ENCODE measurements around the gene SLC2A4.
"Not testable (repeated sequence)": the region's sequence is repeated elsewhere in the genome, so short reads cannot be mapped to it uniquely, and the experiment has no call there.

SLC2A4 gene

DNA sequence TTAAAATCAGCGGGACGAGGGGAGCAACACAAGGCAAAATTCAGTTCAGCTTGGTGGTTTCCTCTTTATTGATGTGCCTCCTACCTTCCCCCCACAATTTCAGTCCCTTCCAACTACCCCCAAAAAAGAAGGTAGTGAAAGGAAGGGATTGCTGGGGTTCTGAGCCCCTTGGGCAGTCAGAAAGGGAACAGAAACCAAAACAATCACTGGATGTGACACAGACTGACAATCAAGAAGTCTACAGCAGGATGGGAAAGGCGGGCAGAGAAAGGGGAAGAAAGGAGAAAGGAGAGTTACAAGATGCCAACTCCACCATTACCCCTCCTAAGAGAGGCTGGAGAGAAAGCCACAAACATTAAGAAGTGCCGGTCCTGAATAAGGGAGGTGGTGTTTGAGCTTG, 41.1 kb upstream of the SLC2A4 start:
- H3K36me3 ChIP-seq: peaks cover 25% of the 10 kb centered on the region
- no peak for DNase-seq

DNA sequence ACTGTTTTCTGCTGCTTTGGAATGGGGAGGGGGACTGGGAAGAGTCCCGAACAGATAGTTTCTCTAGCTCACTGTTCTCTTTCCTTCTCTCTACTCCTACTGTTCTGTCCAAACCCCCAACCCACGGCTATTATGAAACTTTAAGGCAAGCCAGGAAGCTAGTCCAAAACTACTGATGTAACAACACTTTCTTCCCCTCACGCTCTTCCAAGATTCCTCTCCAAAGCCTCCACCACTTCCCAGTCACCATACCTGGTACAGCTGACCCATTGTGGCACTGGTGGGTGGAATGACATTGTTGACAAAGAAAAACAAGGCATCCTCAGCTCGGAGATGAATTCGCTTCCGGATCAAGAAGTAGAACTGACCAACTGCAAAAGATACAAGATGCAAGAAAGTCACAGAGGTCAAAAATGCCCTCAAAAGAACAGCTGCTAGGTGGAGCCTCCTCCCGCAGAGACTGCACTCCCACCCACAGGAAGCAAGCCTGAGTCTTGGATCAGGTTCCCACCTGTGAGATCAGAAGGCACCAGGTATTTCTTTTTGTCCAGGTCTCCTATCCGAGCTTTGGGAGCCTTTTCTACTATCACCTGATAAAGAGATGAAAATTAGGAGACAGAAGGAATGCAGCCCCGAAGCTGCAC, 40.3 kb upstream of the SLC2A4 start:
- peaks cover 18% of the 10 kb centered on the region for H3K36me3 ChIP-seq
- no peak for TF ChIP-seq CTCF (IDR thresholded peaks at IDR 0.05; ENCODE audit: low read depth, low read length)
- H3K4me1 ChIP-seq: no peaks in the 10 kb centered on the region
- no peak for DNase-seq
- H3K4me3 ChIP-seq (ENCODE audit: low read depth, low read length): peak overlapping the region; percentile 82
- no peaks in the 10 kb centered on the region for H3K9me3 ChIP-seq
- no peaks in the 10 kb centered on the region for H3K27me3 ChIP-seq

More for the DNA sequence above, 41.1 kb upstream of the SLC2A4 start:
- TF ChIP-seq CTCF (IDR thresholded peaks at IDR 0.05; ENCODE audit: low read depth, low read length): no peak
- no peaks in the 10 kb centered on the region for H3K9me3 ChIP-seq
- H3K4me3 ChIP-seq (ENCODE audit: low read depth, low read length): peak overlapping the region; percentile 82
- H3K27me3 ChIP-seq: no peaks in the 10 kb centered on the region
- no peaks in the 10 kb centered on the region for H3K4me1 ChIP-seq

DNA sequence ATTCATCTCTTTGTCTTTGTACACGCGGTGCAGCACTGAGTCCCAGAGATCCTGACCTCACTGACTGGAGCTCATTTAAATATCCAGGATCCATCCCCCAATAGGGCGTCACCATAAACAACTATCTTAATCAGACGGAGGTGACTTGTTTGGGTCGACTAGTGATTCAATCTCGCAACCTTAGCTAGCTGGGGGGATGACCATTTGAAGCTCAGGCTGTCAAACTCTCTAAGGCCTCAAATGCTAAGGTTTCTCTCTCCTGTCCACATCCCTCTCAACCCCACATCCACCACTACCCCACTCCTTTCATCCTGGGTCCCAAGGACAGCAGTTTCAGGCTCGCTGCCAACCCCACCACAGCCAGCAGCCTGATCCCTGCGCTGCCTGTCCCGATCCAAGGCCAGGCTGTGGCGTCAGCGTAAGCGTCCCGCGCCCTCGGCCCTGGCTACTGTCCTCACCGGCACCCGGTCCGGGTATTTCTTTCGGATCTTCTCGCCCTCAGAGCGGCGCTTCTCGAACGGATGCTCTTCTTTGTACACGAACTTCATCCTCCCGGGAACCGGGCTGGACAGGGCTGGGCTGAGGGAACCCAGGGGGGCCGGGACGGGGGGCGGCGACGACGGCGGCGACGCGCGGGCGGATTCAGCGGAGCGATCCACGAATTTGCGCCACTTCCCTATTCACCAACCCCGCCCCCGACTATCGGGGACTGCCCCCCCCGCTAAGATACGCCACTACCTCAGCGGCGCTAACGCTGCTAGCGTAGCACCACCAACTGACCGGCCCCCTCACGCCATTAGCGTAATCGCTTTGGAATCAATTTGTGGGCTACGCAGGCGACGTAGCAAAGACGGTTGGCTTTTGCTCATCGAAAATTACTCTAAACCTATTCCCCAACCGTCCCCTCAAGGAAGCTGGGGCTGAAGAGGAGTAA, 39.5 kb upstream of the SLC2A4 start, which contains the start of gene GABARAP:
TSS of gene GABARAP (minus strand) at position 667 of the 934 bp plus-strand sequence. CDS start at position 548, 119 bp downstream.
- peaks cover 10% of the 10 kb centered on the region for H3K36me3 ChIP-seq
- H3K4me3 ChIP-seq (ENCODE audit: low read depth, low read length): peak within 1 kb of the TSS; percentile 82
- TF ChIP-seq CTCF (IDR thresholded peaks at IDR 0.05; ENCODE audit: low read depth, low read length): no peak
- DNase-seq: peak; percentile 78
- no peaks in the 10 kb centered on the region for H3K9me3 ChIP-seq
- no peaks in the 10 kb centered on the region for H3K4me1 ChIP-seq
- no peaks in the 10 kb centered on the region for H3K27me3 ChIP-seq

DNA sequence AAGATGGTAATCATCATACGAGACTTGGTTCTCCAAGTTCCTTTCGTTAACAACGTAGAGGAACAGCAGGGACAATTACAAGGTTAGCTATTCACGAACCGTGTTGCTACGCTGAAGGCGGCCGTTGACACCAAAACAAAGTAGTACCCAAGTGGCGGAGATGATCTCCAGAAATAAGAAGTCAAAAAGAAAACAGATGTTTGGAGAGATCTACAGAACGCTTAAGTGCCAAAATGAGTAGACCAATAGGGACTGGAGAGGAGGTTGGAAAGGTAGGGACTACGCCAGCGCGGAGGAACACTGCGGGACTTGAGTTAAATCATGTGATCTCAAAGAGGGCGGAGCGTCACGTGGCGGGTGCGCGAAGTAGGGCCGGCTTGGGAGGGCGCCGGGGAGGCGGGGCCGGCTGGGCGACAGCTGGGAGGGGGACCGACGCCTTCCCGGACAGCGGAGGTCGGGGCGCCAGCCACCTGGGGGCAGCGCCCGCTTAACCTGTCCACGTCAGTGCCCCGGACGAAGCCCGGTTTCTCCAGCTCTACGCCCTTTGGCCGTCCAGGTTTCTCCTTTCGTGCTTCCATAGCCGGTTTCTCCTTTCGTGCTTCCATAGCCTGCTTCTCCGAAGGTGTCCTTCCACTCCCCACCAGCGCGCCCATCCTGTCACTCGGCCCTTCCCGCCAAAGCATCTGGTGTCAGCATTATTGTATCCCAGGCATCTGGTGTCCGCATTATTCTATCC, 38.6 kb upstream of the SLC2A4 start:
- DNase-seq: peak; percentile 88
- no peak for TF ChIP-seq CTCF (IDR thresholded peaks at IDR 0.05; ENCODE audit: low read depth, low read length)
- H3K36me3 ChIP-seq: peaks cover 6% of the 10 kb centered on the region
- no peaks in the 10 kb centered on the region for H3K4me1 ChIP-seq
- H3K27me3 ChIP-seq: no peaks in the 10 kb centered on the region
- peak overlapping the region; percentile 82 for H3K4me3 ChIP-seq (ENCODE audit: low read depth, low read length)
- no peaks in the 10 kb centered on the region for H3K9me3 ChIP-seq

GRCh38 chr17:7243453-7243729, 38.1 kb upstream of the SLC2A4 start:
- Histone ChIP-seq H3K27me3 (no peaks in the 10 kb centered on the region), H3K9me3 (no peaks in the 10 kb centered on the region), H3K36me3 (peaks cover 6% of the 10 kb centered on the region), H3K4me3 (ENCODE audit: low read depth, low read length) (peak overlapping the region; percentile 82), H3K4me1 (no peaks in the 10 kb centered on the region)
- DNase-seq: no peak
- TF ChIP-seq CTCF (IDR thresholded peaks at IDR 0.05; ENCODE audit: low read depth, low read length): no peak

DNA sequence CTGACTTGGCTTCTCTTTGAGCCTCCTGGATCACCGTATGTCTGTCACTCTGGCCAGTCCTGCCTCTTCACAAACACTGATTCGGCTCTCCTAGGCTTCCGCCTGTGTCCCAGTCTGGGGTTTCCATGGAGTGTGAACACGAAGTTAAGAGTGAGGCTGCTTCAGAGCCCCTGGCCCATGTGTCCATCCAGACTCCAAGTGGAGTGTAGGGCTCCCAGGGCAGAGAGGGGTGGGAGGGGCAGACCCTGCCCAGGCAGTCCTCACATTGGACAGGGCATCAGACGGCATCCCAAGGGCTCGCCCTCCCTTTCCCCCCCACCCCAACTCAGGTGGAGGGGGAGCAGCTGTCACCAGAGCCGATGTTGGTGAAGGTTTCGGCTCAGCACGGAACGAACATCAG, 37.7 kb upstream of the SLC2A4 start:
- not testable (repeated sequence) for H3K36me3 ChIP-seq; H3K27me3 ChIP-seq; H3K9me3 ChIP-seq; H3K4me3 ChIP-seq (ENCODE audit: low read depth, low read length); H3K4me1 ChIP-seq; DNase-seq
